ENCODE data around the gene ADD1. TPM values are rescaled to one million over a fixed set of nuclear protein-coding genes. Genes with fewer than 3 reads are reported as not detected.

Gene ADD1
- total RNA-seq, 4 donors from 2014 or later: 290 to 470 (median 372) TPM

DNA sequence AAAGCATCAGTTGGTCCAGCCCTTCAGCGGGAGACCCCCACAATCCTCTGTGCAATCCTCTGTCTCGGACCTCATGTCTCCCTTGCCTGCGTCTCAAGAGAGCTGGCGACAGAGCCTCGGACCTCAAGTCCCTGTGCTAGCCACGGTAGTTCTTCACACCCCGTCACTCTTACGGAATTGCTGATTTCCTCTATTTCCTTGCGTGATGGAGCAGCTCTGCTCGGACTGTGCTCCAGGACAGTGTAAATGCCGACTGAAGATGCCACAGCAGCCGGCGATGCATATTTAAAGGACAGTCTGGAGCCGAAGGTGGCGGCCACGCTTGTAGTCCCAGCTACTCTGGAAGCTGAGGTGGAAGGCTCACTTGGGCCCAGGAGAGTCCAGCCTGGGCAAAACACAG, 121.6 kb downstream of the ADD1 start:
- H3K4me3 ChIP-seq: no peak overlapping the region
- H3K27me3 ChIP-seq: no peaks in the 10 kb centered on the region
- H3K36me3 ChIP-seq: no peaks in the 10 kb centered on the region
- H3K4me1 ChIP-seq: peaks cover 6 to 20% (median 6%) of the 10 kb centered on the region in 4 donors
- H3K27ac ChIP-seq: no peak overlapping the region
- DNase-seq: peak in 1 of 3 donors; percentile 46
- H3K9me3 ChIP-seq: no peaks in the 10 kb centered on the region
- TF ChIP-seq POLR2A (IDR thresholded peaks at IDR 0.05): no peak
- TF ChIP-seq, protein P1, sequence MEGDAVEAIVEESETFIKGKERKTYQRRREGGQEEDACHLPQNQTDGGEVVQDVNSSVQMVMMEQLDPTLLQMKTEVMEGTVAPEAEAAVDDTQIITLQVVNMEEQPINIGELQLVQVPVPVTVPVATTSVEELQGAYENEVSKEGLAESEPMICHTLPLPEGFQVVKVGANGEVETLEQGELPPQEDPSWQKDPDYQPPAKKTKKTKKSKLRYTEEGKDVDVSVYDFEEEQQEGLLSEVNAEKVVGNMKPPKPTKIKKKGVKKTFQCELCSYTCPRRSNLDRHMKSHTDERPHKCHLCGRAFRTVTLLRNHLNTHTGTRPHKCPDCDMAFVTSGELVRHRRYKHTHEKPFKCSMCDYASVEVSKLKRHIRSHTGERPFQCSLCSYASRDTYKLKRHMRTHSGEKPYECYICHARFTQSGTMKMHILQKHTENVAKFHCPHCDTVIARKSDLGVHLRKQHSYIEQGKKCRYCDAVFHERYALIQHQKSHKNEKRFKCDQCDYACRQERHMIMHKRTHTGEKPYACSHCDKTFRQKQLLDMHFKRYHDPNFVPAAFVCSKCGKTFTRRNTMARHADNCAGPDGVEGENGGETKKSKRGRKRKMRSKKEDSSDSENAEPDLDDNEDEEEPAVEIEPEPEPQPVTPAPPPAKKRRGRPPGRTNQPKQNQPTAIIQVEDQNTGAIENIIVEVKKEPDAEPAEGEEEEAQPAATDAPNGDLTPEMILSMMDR (IDR thresholded peaks at IDR 0.05): no peak

DNA sequence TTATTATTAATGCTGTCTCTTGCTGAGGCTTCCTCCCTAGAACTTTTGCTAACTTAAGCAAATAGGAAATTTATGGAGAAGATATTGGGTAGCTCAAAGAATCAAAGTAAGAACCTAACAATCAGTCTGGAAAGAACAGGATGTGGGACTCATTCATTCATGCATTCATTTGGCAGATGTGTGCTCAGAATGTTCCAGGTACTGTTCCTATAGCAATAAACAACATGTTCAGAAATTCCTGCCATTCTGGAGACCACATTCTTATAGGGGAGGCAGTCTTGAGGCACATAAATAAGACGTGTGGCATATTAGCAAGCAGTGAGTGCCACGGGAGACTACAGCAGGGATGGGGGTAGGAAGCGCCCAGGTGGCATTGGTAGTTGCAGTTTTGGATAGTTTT, 124.7 kb downstream of the ADD1 start:
- Histone ChIP-seq H3K27ac (no peak overlapping the region), H3K4me1 (peaks cover 0 to 7% (median 0%) of the 10 kb centered on the region in 4 donors)
- TF ChIP-seq, protein P1 (IDR thresholded peaks at IDR 0.05): no peak
- TF ChIP-seq POLR2A (IDR thresholded peaks at IDR 0.05): no peak

DNA sequence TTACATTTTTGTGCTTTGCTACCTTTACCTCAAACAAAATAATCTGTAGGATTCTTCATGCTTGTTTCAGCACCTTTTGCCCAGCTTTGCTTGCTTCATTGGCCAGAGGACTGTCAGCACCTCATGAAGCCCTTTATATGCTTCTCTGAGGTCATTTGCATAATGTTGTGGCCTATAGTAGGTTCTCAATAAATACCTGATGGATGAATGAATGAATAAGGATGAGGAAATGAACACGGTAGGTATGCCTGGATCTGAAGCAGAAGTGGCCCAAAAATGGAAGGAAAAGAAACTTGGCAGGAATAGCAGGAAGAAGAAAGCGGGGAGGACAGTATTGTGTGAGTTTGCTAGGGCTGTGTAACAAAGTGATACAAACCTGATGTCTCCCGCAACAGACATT, 127.6 kb downstream of the ADD1 start:
- H3K36me3 ChIP-seq: no peaks in the 10 kb centered on the region
- no peak for DNase-seq
- H3K4me1 ChIP-seq: no peaks in the 10 kb centered on the region
- H3K27me3 ChIP-seq: no peaks in the 10 kb centered on the region
- TF ChIP-seq, protein P1 (IDR thresholded peaks at IDR 0.05): no peak
- TF ChIP-seq POLR2A (IDR thresholded peaks at IDR 0.05): no peak
- no peaks in the 10 kb centered on the region for H3K9me3 ChIP-seq
- H3K4me3 ChIP-seq: no peak overlapping the region
- no peak overlapping the region for H3K27ac ChIP-seq

More for the DNA sequence above, 124.7 kb downstream of the ADD1 start:
- no peak for DNase-seq
- H3K9me3 ChIP-seq: no peaks in the 10 kb centered on the region
- no peaks in the 10 kb centered on the region for H3K36me3 ChIP-seq
- H3K4me3 ChIP-seq: no peak overlapping the region
- H3K27me3 ChIP-seq: no peaks in the 10 kb centered on the region

DNA sequence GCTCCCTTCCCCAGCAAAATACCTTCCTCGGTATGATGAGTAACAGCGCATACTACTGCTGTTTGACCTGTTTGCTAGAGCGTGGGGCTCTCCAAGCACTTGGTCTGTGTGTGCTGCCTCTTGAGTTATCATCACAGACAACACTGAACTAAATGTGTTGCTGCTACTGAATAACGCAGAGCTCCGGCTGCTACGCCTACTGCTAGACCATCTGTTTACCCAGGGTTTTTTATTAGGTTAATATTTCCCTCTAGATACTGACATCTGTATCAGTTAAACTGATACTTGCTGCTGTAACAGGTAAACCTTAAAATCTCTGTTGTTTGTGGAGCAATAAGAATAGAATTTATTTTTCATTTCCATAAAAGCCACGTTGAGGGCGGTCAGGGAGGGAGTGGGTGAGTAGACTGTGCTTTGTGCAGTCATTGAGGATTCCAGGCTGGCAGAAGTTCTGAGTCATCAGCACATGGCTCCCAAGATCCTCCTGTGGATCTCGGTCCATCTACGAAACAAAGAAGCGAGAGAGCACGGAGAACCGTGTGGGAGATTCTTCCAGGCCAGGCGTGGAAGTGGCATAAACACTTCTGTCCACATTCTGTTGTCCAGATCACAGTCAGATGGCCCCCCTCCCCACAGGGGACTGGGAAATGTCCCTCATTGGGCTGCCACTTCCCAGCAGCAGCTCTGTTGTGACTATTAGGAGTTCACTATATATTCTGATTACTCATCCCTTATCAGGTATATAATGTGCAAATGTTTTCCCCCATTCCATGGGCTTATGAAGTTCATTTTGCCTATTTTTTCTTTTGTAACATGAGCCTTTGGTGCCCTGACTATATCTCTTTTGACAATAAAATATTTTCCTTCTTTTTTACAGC, 133.8 kb downstream of the ADD1 start:
- no peaks in the 10 kb centered on the region for H3K4me1 ChIP-seq
- TF ChIP-seq POLR2A (IDR thresholded peaks at IDR 0.05): no peak
- TF ChIP-seq, protein P1 (IDR thresholded peaks at IDR 0.05): no peak
- no peaks in the 10 kb centered on the region for H3K36me3 ChIP-seq
- H3K27ac ChIP-seq: no peak overlapping the region
- no peak for DNase-seq
- H3K4me3 ChIP-seq: no peak overlapping the region
- peaks cover 0 to 18% (median 2%) of the 10 kb centered on the region in 4 donors for H3K9me3 ChIP-seq
- H3K27me3 ChIP-seq: no peaks in the 10 kb centered on the region

Other genes with a start within 250 kb of the ADD1 start
- gene TNIP2, start 87.5 kb upstream of the ADD1 start, total RNA-seq: 100 to 1,000 TPM; 135 to 255 (median 145) TPM
- gene SH3BP2, start 50.8 kb upstream of the ADD1 start, total RNA-seq: 100 to 1,000 TPM in 2 of 4 donors, 10 to 100 TPM in 2; 54.8 to 208 (median 102) TPM
- gene NOP14, start 119.6 kb downstream of the ADD1 start, total RNA-seq: 10 to 100 TPM; 13.0 to 76.7 (median 18.6) TPM
- 10 to 100 TPM in 1 of 4 donors, 1 to 10 TPM in 2, under 1 TPM in 1; 0.95 to 17.3 (median 1.5) TPM for gene GRK4, start 119.7 kb downstream of the ADD1 start, total RNA-seq
- not detected for gene HTT-AS, start 230.7 kb downstream of the ADD1 start, total RNA-seq
- 100 to 1,000 TPM in 2 of 4 donors, 10 to 100 TPM in 2; 62.3 to 133 (median 113) TPM for gene HTT, start 230.8 kb downstream of the ADD1 start, total RNA-seq